A673 (cell line): ENCODE measurements around the gene PRKCQ. TPM values are rescaled to one million over a fixed set of nuclear protein-coding genes. Genes with fewer than 3 reads are reported as not detected.

Experiments used
- BruUV-seq: library from RNA; stranded (reverse); fragments of 400-500 nt; replicated peaks from 2 replicates; lab custom pipeline; 2021; lab: Mats Ljungman, UMichigan
- CTCF ChIA-PET: fragments of 300-600 bp; sonication (Branson Sonifier 250); formaldehyde crosslinking; loops from one replicate; lab custom pipeline; 2022; ENCODE audit warnings: antibody characterized with exemption; lab: Charles Lee
- POLR2A ChIA-PET: fragments of 300-600 bp; sonication (Branson Sonifier 250); formaldehyde crosslinking; loops from one replicate; lab custom pipeline; 2022; ENCODE audit warnings: antibody characterized with exemption; ENCODE audit not compliant: low non-redundant PET; lab: Charles Lee
- DNase-seq: peaks from one replicate; pipeline ENCODE4 v3.0.0-alpha.2; 2015; ENCODE audit warnings: low spot score
- H3K27ac ChIP-seq: fragments of 200-600 bp; sonication (generic); 2 replicates; pipeline ENCODE4 v1.5.1; 2016; ENCODE audit warnings: mixed run types, low read depth, mild to moderate bottlenecking, mixed read lengths, antibody characterized with exemption, low read length; ENCODE audit not compliant: poor library complexity, severe bottlenecking
- H3K27me3 ChIP-seq: fragments of 200-600 bp; sonication (generic); replicated peaks from 2 replicates; pipeline ENCODE4 v1.6.1; 2017; ENCODE audit warnings: mixed run types, low read depth, mild to moderate bottlenecking, mixed read lengths, antibody characterized with exemption, low read length; ENCODE audit not compliant: insufficient read depth, poor library complexity
- H3K36me3 ChIP-seq: fragments of 200-600 bp; sonication (generic); 2 replicates; pipeline ENCODE4 v1.6.1; 2016; ENCODE audit warnings: mixed run types, mild to moderate bottlenecking, mixed read lengths, antibody characterized with exemption, low read length; ENCODE audit not compliant: insufficient read depth, poor library complexity, severe bottlenecking
- H3K4me1 ChIP-seq: fragments of 200-600 bp; sonication (generic); 2 replicates; pipeline ENCODE4 v1.6.1; 2017; ENCODE audit warnings: mixed run types, mild to moderate bottlenecking, mixed read lengths, antibody characterized with exemption, low read length; ENCODE audit not compliant: insufficient read depth, poor library complexity, severe bottlenecking
- H3K4me3 ChIP-seq: fragments of 200-600 bp; sonication (generic); 2 replicates; pipeline ENCODE4 v1.5.1; 2016; ENCODE audit warnings: low read depth, mixed run types, mild to moderate bottlenecking, mixed read lengths, low read length; ENCODE audit not compliant: poor library complexity, severe bottlenecking
- H3K9me3 ChIP-seq: fragments of 200-600 bp; sonication (generic); 2 replicates; pipeline ENCODE4 v1.6.1; 2016; ENCODE audit warnings: mixed run types, low read depth, mild to moderate bottlenecking, mixed read lengths, antibody characterized with exemption, low read length; ENCODE audit not compliant: poor library complexity, severe bottlenecking
- CTCF ChIP-seq: fragments of 300-800, 200-600 bp; sonication (generic); conservative IDR thresholded peaks from 2 replicates; pipeline ENCODE4 v1.5.1; 2017; ENCODE audit warnings: low read depth, mild to moderate bottlenecking, antibody characterized with exemption, low read length, moderate library complexity, mixed read lengths
- EZH2 ChIP-seq: fragments of 200-600 bp; sonication (generic); IDR thresholded peaks from 2 replicates; pipeline ENCODE4 v1.6.1; 2017; ENCODE audit warnings: borderline replicate concordance, low read depth, mild to moderate bottlenecking, mixed read lengths, antibody characterized with exemption, low read length; ENCODE audit not compliant: poor library complexity, severe bottlenecking
- intact Hi-C: fragments of 100-400 bp; cut with micrococcal nuclease; formaldehyde crosslinking; loops from one replicate; pipeline ENCODE4 v1.10.0; 2022; ENCODE audit not compliant: unreplicated experiment
- total RNA-seq: library from RNA; stranded (reverse); gene quantifications from 2 replicates; pipeline ENCODE4 v1.2.3, GENCODE V29; 2021

PRKCQ gene
- total RNA-seq, 1 experiment from 2014 or later: not detected

- DNase-seq: no peak
- peaks cover 81% of the 10 kb centered on the region for H3K27me3 ChIP-seq
- POLR2A ChIA-PET: no interaction called here
- no peak overlapping the region for H3K27ac ChIP-seq
- TF ChIP-seq EZH2 (no peak), CTCF (no peak)
- CTCF ChIA-PET: no interaction called here
- no peak overlapping the region for H3K4me3 ChIP-seq
- BruUV-seq: no TSS peak
- intact Hi-C loops: no loop called here
- no peaks in the 10 kb centered on the region for H3K4me1 ChIP-seq
- no peaks in the 10 kb centered on the region for H3K9me3 ChIP-seq
- no peaks in the 10 kb centered on the region for H3K36me3 ChIP-seq
Measured at GRCh38 chr10:6460861-6461409, 119.1 kb downstream of the PRKCQ start.

GRCh38 chr10:6458814-6459213, 121.3 kb downstream of the PRKCQ start:
- no peak overlapping the region for H3K4me3 ChIP-seq
- POLR2A ChIA-PET: no interaction called here
- H3K9me3 ChIP-seq: no peaks in the 10 kb centered on the region
- H3K4me1 ChIP-seq: no peaks in the 10 kb centered on the region
- intact Hi-C loops: no loop called here
- no peaks in the 10 kb centered on the region for H3K36me3 ChIP-seq
- DNase-seq: no peak
- no peak overlapping the region for H3K27ac ChIP-seq
- TF ChIP-seq CTCF (no peak), EZH2 (no peak)
- no TSS peak for BruUV-seq
- CTCF ChIA-PET: no interaction called here
- peaks cover 64% of the 10 kb centered on the region for H3K27me3 ChIP-seq

GRCh38 chr10:6457376-6457775, 122.7 kb downstream of the PRKCQ start:
- intact Hi-C loops: no loop called here
- Histone ChIP-seq H3K4me1 (no peaks in the 10 kb centered on the region), H3K36me3 (no peaks in the 10 kb centered on the region), H3K27ac (no peak overlapping the region), H3K4me3 (no peak overlapping the region), H3K9me3 (no peaks in the 10 kb centered on the region), H3K27me3 (peaks cover 51% of the 10 kb centered on the region)
- CTCF ChIA-PET: interaction anchor here (0.6 kb wide), 1 partner anchor 127 kb away, joined by 3 read pairs; no protein-coding TSS in a partner anchor
- no peak for DNase-seq
- BruUV-seq: no TSS peak
- POLR2A ChIA-PET: no interaction called here
- no peak for TF ChIP-seq CTCF
